ENCODE data around the gene PHF1. TPM values are rescaled to one million over a fixed set of nuclear protein-coding genes. Genes with fewer than 3 reads are reported as not detected.
"Not testable (repeated sequence)": the region's sequence is repeated elsewhere in the genome, so short reads cannot be mapped to it uniquely, and the experiment has no call there.

Gene PHF1
- total and polyA plus RNA-seq, 2 experiments from 2014 or later, result 24.5 to 44.9 TPM

- Histone ChIP-seq H3K27ac (no peak overlapping the region), H3K36me3 (ENCODE audit: low read depth) (no peaks in the 10 kb centered on the region), H3K4me2 (ENCODE audit: unreplicated experiment) (no peak overlapping the region), H3K27me3 (replicated peaks; ENCODE audit: insufficient read depth) (no peaks in the 10 kb centered on the region), H2AFZ (no peak overlapping the region), H3F3A (ENCODE audit: insufficient read depth) (no peaks in the 10 kb centered on the region), H3K79me2 (ENCODE audit: insufficient read depth) (no peaks in the 10 kb centered on the region), H3K9me2 (ENCODE audit: insufficient read depth) (no peaks in the 10 kb centered on the region), H3K9me3 (ENCODE audit: low read depth) (no peaks in the 10 kb centered on the region), H3K9ac (no peak overlapping the region), H4K20me1 (ENCODE audit: insufficient read depth) (no peaks in the 10 kb centered on the region), H3K4me1 (ENCODE audit: insufficient read depth) (0 out of 2 replicates have a peak, but pooled peaks cover 3% of the 10 kb centered on the region), H3K4me3 (no peak overlapping the region)
- in situ Hi-C loops (cut with MboI), result no loop called here
- TF ChIP-seq EZH2 (IDR thresholded peaks at IDR 0.05; ENCODE audit: insufficient read depth, poor library complexity, severe bottlenecking), result no peak
- TF ChIP-seq EZH2phosphoT487 (IDR thresholded peaks at IDR 0.05; ENCODE audit: insufficient read depth, low read depth), result no peak
- DNase-seq, result no peak
- 68 to 82% methylated on average over 7 to 8 of the region's 8 CpGs for WGBS, 2 experiments (ENCODE audit: low coverage in 1 of 2, low lambda C conversion rate in 2 of 2, missing lambda C conversion rate in 2 of 2)
These were observed 43.7 kb upstream of the PHF1 start for GRCh38 chr6:33367009-33367714.

GRCh38 chr6:33367715-33368025, 43.1 kb upstream of the PHF1 start:
- H3F3A ChIP-seq (ENCODE audit: insufficient read depth); H3K27me3 ChIP-seq (replicated peaks; ENCODE audit: insufficient read depth); H3K79me2 ChIP-seq (ENCODE audit: insufficient read depth); H3K9me2 ChIP-seq (ENCODE audit: insufficient read depth); DNase-seq; H4K20me1 ChIP-seq (ENCODE audit: insufficient read depth); H3K4me1 ChIP-seq (ENCODE audit: insufficient read depth); in situ Hi-C loops (cut with MboI); H3K36me3 ChIP-seq (ENCODE audit: low read depth); H3K9ac ChIP-seq; H2AFZ ChIP-seq; H3K9me3 ChIP-seq (ENCODE audit: low read depth); H3K4me3 ChIP-seq; H3K4me2 ChIP-seq (ENCODE audit: unreplicated experiment); H3K27ac ChIP-seq: not testable (repeated sequence)
- 78 to 83% methylated on average over 4 to 5 of the region's 5 CpGs for WGBS, 2 experiments (ENCODE audit: low coverage in 1 of 2, low lambda C conversion rate in 2 of 2, missing lambda C conversion rate in 2 of 2)

- H3K27me3 ChIP-seq (replicated peaks; ENCODE audit: insufficient read depth); H3K4me2 ChIP-seq (ENCODE audit: unreplicated experiment); H3K9me3 ChIP-seq (ENCODE audit: low read depth); H4K20me1 ChIP-seq (ENCODE audit: insufficient read depth); H3K4me3 ChIP-seq; H3K9ac ChIP-seq; H3K9me2 ChIP-seq (ENCODE audit: insufficient read depth); DNase-seq; H3K79me2 ChIP-seq (ENCODE audit: insufficient read depth); in situ Hi-C loops (cut with MboI); H2AFZ ChIP-seq; H3K27ac ChIP-seq; H3K36me3 ChIP-seq (ENCODE audit: low read depth): not testable (repeated sequence)
- Histone ChIP-seq H3F3A (ENCODE audit: insufficient read depth) (peaks cover 20% of the 10 kb centered on the region; the same call in 1 of the 2 replicates), H3K4me1 (ENCODE audit: insufficient read depth) (peaks cover 27% of the 10 kb centered on the region)
- WGBS, 2 experiments (ENCODE audit: low coverage in 1 of 2, low lambda C conversion rate in 2 of 2, missing lambda C conversion rate in 2 of 2), result 80 to 83% methylated on average over 8 of the region's 8 CpGs
These were observed 38.9 kb upstream of the PHF1 start for GRCh38 chr6:33371901-33372300.

GRCh38 chr6:33372526-33373123, 38.2 kb upstream of the PHF1 start:
- no peaks in the 10 kb centered on the region for H3K9me2 ChIP-seq (ENCODE audit: insufficient read depth)
- no peaks in the 10 kb centered on the region for H3K36me3 ChIP-seq (ENCODE audit: low read depth)
- TF ChIP-seq EZH2 (IDR thresholded peaks at IDR 0.05; ENCODE audit: insufficient read depth, poor library complexity, severe bottlenecking) (no peak), EZH2phosphoT487 (IDR thresholded peaks at IDR 0.05; ENCODE audit: insufficient read depth, low read depth) (no peak)
- H3K9me3 ChIP-seq (ENCODE audit: low read depth), result no peaks in the 10 kb centered on the region
- no peaks in the 10 kb centered on the region for H3K27me3 ChIP-seq (replicated peaks; ENCODE audit: insufficient read depth)
- in situ Hi-C loops (cut with MboI), result no loop called here
- H3F3A ChIP-seq (ENCODE audit: insufficient read depth), result peaks cover 20% of the 10 kb centered on the region; the same call in 1 of the 2 replicates
- H3K4me3 ChIP-seq, result no peak overlapping the region
- DNase-seq, result no peak
- no peaks in the 10 kb centered on the region for H4K20me1 ChIP-seq (ENCODE audit: insufficient read depth)
- peaks cover 27% of the 10 kb centered on the region for H3K4me1 ChIP-seq (ENCODE audit: insufficient read depth)
- H3K79me2 ChIP-seq (ENCODE audit: insufficient read depth), result no peaks in the 10 kb centered on the region
- no peak overlapping the region for H3K27ac ChIP-seq
- no peak overlapping the region for H3K9ac ChIP-seq
- 63 to 71% methylated on average over 5 of the region's 5 CpGs for WGBS, 2 experiments (ENCODE audit: low coverage in 1 of 2, low lambda C conversion rate in 2 of 2, missing lambda C conversion rate in 2 of 2)
- H3K4me2 ChIP-seq (ENCODE audit: unreplicated experiment), result no peak overlapping the region
- no peak overlapping the region for H2AFZ ChIP-seq
